Measurements from ENCODE around the gene SESN1. TPM values are rescaled to one million over a fixed set of nuclear protein-coding genes. Genes with fewer than 3 reads are reported as not detected.
"Not testable (repeated sequence)": the region's sequence is repeated elsewhere in the genome, so short reads cannot be mapped to it uniquely, and the experiment has no call there.

The SESN1 gene
- total RNA-seq, 1 donor from 2014 or later, result 8.0 TPM

- no peak for TF ChIP-seq CTCF (conservative IDR thresholded peaks at IDR 0.05; ENCODE audit: low read depth, low read length)
- DNase-seq (ENCODE audit: low read depth), result no peak
- H3K4me3 ChIP-seq (ENCODE audit: low read depth, low read length), result no peak overlapping the region
These were observed 111.5 kb downstream of the SESN1 start for GRCh38 chr6:108983151-108983550.

- DNase-seq (ENCODE audit: low read depth), result no peak
- TF ChIP-seq CTCF (conservative IDR thresholded peaks at IDR 0.05; ENCODE audit: low read depth, low read length), result no peak
- no peak overlapping the region for H3K4me3 ChIP-seq (ENCODE audit: low read depth, low read length)
These were observed 112.2 kb downstream of the SESN1 start for GRCh38 chr6:108982154-108983113.

GRCh38 chr6:108978638-108979037 lies 116.0 kb downstream of the SESN1 start:
- not testable (repeated sequence) for DNase-seq (ENCODE audit: low read depth); H3K4me3 ChIP-seq (ENCODE audit: low read depth, low read length)

GRCh38 chr6:108974201-108974600 lies 120.4 kb downstream of the SESN1 start:
- DNase-seq (ENCODE audit: low read depth), result no peak
- no peak for TF ChIP-seq CTCF (conservative IDR thresholded peaks at IDR 0.05; ENCODE audit: low read depth, low read length)
- no peak overlapping the region for H3K4me3 ChIP-seq (ENCODE audit: low read depth, low read length)

GRCh38 chr6:108969776-108970175 lies 124.9 kb downstream of the SESN1 start:
- no peak for TF ChIP-seq CTCF (conservative IDR thresholded peaks at IDR 0.05; ENCODE audit: low read depth, low read length)
- DNase-seq (ENCODE audit: low read depth), result no peak
- H3K4me3 ChIP-seq (ENCODE audit: low read depth, low read length), result no peak overlapping the region

- no peak for DNase-seq (ENCODE audit: low read depth)
- no peak for TF ChIP-seq CTCF (conservative IDR thresholded peaks at IDR 0.05; ENCODE audit: low read depth, low read length)
- H3K4me3 ChIP-seq (ENCODE audit: low read depth, low read length), result no peak overlapping the region
These were observed 126.0 kb downstream of the SESN1 start for GRCh38 chr6:108968325-108969316.

All from epithelial cell of proximal tubule (primary cell).